ENCODE data around the gene RFTN1. TPM values are rescaled to one million over a fixed set of nuclear protein-coding genes. Genes with fewer than 3 reads are reported as not detected.
A peak's percentile ranks its signal among the peaks of the same experiment; 100 is the strongest.

The RFTN1 gene
- total and polyA plus RNA-seq, 2 donors from 2014 or later = 15.3 to 34.1 TPM

DNA sequence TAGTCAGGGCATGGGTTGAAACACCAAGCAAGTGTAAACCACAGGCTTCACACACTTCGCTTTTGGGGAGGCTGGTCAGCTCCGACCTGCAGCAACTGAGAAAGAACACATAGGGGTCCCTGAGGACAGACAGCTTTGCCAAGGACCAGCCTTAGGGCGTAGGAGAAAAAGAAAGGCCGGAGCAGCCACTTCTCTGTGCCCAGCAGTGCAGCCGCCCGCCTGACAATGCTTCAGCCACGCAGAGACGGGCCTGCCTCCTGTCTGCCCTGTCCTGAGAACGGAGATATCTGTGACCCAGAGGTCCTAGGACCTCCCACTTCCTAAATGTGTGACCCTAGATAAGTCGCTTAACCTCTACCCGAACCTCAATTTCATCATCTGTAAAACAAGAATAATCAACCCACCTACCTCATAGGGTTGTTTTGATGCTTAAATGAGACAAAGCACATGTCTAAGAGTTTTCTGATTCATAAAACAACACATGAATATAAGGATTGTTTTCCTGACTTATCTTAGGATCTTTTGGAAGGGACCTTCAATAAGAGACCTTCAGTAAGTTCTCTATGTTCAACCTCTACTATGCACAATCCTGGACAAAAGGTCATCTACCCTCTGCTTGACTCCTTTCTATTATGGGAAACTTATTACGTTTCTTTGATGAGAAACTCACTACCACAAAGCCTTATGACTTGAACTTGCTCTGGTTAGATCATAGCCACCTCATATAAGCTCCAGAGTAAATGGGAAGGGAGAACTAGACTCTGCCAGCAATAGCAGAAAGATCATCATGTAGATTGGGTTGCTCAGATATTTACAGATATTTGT is 32.9 kb upstream of the RFTN1 start:
- H3K36me3 ChIP-seq (ENCODE audit: control insufficient read depth in 2 of 3, insufficient read depth in 3 of 3, low read length in 3 of 3) = no peaks in the 10 kb centered on the region
- TF ChIP-seq, protein P1, sequence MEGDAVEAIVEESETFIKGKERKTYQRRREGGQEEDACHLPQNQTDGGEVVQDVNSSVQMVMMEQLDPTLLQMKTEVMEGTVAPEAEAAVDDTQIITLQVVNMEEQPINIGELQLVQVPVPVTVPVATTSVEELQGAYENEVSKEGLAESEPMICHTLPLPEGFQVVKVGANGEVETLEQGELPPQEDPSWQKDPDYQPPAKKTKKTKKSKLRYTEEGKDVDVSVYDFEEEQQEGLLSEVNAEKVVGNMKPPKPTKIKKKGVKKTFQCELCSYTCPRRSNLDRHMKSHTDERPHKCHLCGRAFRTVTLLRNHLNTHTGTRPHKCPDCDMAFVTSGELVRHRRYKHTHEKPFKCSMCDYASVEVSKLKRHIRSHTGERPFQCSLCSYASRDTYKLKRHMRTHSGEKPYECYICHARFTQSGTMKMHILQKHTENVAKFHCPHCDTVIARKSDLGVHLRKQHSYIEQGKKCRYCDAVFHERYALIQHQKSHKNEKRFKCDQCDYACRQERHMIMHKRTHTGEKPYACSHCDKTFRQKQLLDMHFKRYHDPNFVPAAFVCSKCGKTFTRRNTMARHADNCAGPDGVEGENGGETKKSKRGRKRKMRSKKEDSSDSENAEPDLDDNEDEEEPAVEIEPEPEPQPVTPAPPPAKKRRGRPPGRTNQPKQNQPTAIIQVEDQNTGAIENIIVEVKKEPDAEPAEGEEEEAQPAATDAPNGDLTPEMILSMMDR (IDR thresholded peaks at IDR 0.05; ENCODE audit: borderline replicate concordance, extremely low read depth, insufficient read depth) = no peak
- no peak overlapping the region for H3K4me3 ChIP-seq (ENCODE audit: low read length in 3 of 3)
- no peak overlapping the region for H3K27ac ChIP-seq (ENCODE audit: low read depth in 2 of 2, low read length in 2 of 2)
- peaks cover 0 to 4% (median 0%) of the 10 kb centered on the region in 3 donors for H3K4me1 ChIP-seq (ENCODE audit: control insufficient read depth in 2 of 3, insufficient read depth in 2 of 3, low read depth in 1 of 3, low read length in 3 of 3)
- intact Hi-C loops (cut with DNase I) = no loop called here
- H3K9ac ChIP-seq (ENCODE audit: low read length in 3 of 3) = no peak overlapping the region
- no peaks in the 10 kb centered on the region for H3K27me3 ChIP-seq (ENCODE audit: control insufficient read depth, insufficient read depth, low read length)
- FAIRE-seq (no peak), DNase-seq (no peak)
- H3K9me3 ChIP-seq (ENCODE audit: control insufficient read depth in 2 of 3, insufficient read depth in 1 of 3, low read length in 3 of 3) = no peaks in the 10 kb centered on the region

DNA sequence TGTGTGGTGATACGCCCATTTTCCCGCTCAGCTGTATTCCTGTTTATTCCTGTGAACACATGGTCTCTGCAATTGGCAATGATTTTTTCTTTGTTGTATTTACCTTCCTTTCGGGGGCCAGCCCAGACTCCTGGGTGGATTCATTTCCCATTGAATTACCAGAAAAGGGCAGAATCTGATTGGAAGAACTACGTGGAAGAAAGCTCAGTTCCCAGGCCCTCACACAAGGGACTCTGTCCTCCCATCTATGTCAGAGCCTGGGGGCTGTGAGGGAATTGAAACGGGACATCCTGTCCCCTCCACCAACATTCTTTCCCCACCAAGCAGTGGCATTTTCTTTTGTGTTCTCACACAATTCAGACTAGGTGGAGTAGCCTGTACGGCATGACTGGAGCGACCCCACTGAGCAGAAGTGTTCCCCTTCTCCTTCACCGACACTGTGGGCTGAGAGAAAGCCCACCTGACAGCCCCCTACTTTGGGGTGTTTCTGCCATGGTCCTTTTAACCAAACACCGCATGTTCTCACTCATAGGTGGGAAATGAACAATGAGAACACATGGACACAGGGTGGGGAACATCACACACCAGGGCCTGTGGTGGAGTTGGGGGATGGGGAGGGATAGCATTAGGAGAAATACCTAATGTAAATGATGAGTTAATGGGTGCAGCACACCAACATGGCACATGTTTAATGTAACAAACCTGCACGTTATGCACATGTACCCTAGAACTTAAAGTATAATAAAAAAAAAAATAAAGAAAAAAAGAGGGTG is 32.1 kb upstream of the RFTN1 start:
- Histone ChIP-seq H3K4me1 (ENCODE audit: control insufficient read depth in 2 of 3, insufficient read depth in 2 of 3, low read depth in 1 of 3, low read length in 3 of 3) (peaks cover 0 to under 1% (median 0%) of the 10 kb centered on the region in 3 donors), H3K9me3 (ENCODE audit: control insufficient read depth in 2 of 3, insufficient read depth in 1 of 3, low read length in 3 of 3) (no peaks in the 10 kb centered on the region), H3K27ac (ENCODE audit: low read depth in 2 of 2, low read length in 2 of 2) (peak overlapping the region in 1 of 2 donors; percentile 16), H3K9ac (ENCODE audit: low read length in 3 of 3) (no peak overlapping the region), H3K36me3 (ENCODE audit: control insufficient read depth in 2 of 3, insufficient read depth in 3 of 3, low read length in 3 of 3) (no peaks in the 10 kb centered on the region), H3K27me3 (ENCODE audit: control insufficient read depth, insufficient read depth, low read length) (no peaks in the 10 kb centered on the region), H3K4me3 (ENCODE audit: low read length in 3 of 3) (no peak overlapping the region)
- TF ChIP-seq, protein P1 (IDR thresholded peaks at IDR 0.05; ENCODE audit: borderline replicate concordance, extremely low read depth, insufficient read depth) = no peak
- FAIRE-seq = no peak
- intact Hi-C loops (cut with DNase I) = no loop called here
- DNase-seq = no peak

GRCh38 chr3:16543242-16543864 is 29.9 kb upstream of the RFTN1 start:
- Histone ChIP-seq H3K27ac (ENCODE audit: low read depth in 2 of 2, low read length in 2 of 2) (no peak overlapping the region), H3K9ac (ENCODE audit: low read length in 3 of 3) (no peak overlapping the region), H3K36me3 (ENCODE audit: control insufficient read depth in 2 of 3, insufficient read depth in 3 of 3, low read length in 3 of 3) (no peaks in the 10 kb centered on the region), H3K9me3 (ENCODE audit: control insufficient read depth in 2 of 3, insufficient read depth in 1 of 3, low read length in 3 of 3) (no peaks in the 10 kb centered on the region), H3K27me3 (ENCODE audit: control insufficient read depth, insufficient read depth, low read length) (no peaks in the 10 kb centered on the region), H3K4me3 (ENCODE audit: low read length in 3 of 3) (no peak overlapping the region), H3K4me1 (ENCODE audit: control insufficient read depth in 2 of 3, insufficient read depth in 2 of 3, low read depth in 1 of 3, low read length in 3 of 3) (no peaks in the 10 kb centered on the region)
- FAIRE-seq (no peak), DNase-seq (no peak)
- TF ChIP-seq, protein P1 (IDR thresholded peaks at IDR 0.05; ENCODE audit: borderline replicate concordance, extremely low read depth, insufficient read depth) = no peak
- intact Hi-C loops (cut with DNase I) = no loop called here
